GM21423 (cell line): ENCODE data around the gene CYP1A2.
"Not testable (repeated sequence)": the region's sequence is repeated elsewhere in the genome, so short reads cannot be mapped to it uniquely, and the experiment has no call there.

Source experiments
- ATAC-seq: cut with Tn5 transposase; IDR thresholded peaks from one replicate; pipeline ENCODE4 v1.9.1; 2021; ENCODE audit warnings: mild to moderate bottlenecking, moderate library complexity; ENCODE audit not compliant: unreplicated experiment

Gene CYP1A2

GRCh38 chr15:74775894-74776293 is 27.2 kb downstream of the CYP1A2 start:
- ATAC-seq = no peak

DNA sequence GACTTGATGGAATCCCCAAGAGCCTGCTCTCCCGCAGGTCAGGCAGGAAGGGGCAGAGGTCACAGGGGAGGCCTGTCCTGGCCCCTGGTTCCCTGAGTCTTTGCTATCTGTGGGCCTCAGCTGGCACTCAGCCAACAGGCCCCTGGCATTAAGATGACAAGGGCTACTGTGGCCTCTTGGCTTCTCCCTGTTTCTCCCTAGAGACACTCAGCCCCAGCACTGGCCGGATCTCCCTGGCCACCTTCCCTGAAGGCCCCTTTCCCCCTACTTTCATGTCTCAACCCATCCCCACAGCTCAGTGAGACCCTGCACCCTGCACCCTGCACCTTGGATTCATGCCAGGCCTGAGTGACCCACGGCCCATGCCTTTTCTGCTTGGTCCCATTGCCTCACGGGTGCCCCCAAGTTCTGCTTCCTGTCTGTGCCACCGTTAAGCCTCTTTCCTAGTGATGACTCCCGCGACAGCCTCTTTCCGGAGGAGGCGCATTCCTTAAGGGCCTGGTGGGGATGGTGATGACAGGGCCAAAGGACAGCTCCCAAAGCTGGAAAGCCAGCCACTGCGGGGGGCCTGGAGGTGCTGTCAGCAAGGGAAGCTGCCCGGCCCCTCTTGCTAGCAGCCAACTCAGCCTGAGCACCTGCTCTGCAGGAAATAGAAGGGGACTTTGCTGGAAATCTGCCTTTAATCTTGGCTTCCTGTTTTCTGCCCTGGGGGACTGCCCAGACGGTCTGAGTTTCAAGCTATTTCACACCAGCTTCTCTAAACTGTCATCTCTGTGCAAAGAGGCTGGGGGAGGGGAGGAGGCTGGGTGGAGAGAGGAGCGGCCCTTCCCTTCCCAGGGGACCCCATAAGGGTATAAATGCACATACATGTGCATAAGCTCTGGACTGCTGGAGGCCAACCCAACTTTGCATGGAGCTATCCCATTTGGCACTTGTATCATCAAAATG is 28.4 kb downstream of the CYP1A2 start:
- peak; percentile 38 for ATAC-seq

DNA sequence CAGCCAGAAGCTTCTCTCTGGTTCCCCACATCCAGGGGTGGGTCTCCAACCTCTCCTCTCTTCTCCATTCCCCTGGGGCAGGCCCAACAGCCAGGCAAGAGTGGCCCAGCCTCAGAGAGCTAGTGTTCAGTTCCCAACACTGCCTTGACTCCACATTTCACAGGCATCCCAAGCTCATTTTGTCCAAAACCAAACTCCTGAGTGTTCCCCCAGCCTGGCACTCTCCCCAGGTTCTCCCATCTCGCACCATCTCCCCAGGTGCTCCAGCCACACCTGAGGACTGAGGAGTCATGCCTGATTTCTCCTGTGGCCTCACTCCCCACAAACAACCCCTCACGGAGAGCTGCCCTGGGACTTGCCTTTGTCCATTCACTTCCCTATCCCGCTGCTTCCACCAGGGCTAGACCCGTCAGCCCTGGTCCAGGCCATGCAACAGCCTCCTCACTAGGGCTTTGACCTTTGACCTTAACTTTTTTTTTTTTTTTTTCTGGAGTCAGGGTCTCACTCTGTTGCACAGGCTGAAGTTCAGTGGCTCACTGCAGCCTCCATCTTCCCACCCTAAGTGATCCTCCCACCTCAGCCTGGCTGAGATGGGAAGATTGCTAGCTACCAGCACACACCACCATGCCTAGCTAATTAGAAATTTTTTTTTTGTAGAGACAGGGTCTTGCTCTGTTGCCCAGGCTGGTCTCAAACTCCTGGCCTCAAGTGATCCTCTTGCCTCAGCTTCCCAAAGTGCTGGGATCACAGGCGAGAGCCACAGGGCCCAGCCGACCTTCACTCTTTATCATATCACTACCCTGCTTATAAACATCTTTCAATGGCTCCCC is 29.3 kb downstream of the CYP1A2 start:
- no peak for ATAC-seq

DNA sequence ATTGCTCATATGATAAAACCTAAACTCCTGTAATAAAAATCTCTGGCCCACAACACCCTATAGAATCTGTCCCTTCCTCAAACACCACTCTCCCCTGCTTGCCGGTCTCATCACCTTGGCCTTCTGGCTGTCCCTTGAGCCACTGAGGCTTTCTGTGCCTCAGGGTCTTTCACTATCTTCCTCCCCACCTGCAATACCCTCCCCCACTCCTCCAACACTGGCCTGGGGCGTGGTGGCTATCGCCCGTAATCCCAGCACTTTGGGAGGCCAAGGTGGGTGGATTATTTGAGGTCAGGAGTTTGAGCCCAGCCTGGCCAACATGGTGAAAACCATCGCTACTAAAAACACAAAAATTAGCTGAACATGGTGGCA is 29.9 kb downstream of the CYP1A2 start:
- ATAC-seq = no peak

DNA sequence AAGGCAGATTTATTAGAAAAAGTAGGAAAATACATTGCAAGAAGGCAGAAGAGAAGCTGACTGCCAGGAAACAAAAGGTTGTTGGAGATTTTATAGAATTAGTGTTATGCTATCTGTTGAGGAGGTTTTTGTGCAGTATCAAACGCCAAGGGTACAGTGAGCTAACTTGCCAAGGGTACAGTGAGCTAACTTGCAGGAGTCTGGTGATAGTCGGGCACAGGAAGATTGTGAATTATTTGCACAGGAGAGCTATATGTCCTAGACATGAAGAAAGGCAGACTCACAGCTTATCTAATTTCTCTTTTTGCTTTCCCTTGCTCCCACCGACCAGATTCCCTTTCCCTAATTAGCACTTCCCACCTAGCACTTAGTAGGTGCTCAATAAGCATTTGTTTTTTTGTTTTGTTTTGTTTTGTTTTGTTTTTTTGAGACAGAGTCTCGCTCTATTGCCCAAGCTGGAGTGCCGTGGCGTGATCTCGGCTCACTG is 30.6 kb downstream of the CYP1A2 start:
- no peak for ATAC-seq

DNA sequence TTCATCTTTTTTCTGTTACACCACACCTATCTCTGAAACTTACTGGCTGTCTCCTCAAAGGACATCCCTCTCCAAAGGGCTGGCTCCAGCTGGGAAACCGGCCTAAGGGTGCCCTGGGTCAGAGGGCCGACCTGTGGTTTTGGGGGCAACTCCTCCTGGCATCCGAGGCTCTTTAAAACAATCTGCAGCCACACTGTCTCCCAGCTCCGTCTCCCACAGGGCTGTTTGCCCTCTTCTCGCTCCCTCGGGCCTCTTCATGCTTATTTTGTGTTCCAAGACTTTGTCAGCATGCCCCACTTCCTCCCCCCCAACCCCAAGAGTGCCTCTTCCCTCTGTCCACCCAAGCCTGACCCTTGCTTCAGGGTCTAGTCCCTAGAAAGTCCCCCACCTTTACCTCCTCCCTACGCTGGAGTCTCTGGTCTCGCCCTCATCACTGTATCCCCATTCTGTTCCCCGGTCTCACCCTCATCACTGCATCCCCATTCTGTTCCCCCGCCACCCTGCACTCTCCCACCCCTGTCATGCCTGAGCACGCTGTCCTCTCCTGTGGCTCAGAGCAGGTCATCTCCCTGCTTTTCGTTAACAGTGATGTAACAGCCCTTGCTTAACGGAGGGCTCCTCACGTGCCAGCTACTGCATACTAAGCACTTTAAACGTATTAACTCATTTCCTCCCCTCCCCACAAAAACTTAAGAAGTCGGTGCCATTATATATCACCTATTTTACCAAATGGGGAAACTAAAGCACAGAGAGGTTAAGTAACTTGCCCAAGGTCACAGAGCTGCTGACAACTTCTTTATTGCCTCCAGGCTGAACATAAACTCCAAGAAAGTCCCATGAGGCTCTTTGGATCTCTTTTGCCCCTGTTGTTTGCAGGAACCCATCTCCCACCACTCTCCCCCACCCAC is 32.1 kb downstream of the CYP1A2 start:
- ATAC-seq = no peak

GRCh38 chr15:74781431-74782258 is 33.0 kb downstream of the CYP1A2 start, which contains the start of gene CSK:
Gene CSK (plus strand): TSS chr15:74782080. CDS start chr15:74798298, 16,218 bp downstream.
- no peak for ATAC-seq

- ATAC-seq = no peak
Measured at GRCh38 chr15:74782259-74783071, 33.8 kb downstream of the CYP1A2 start.

GRCh38 chr15:74783072-74783807 is 34.6 kb downstream of the CYP1A2 start:
- ATAC-seq = no peak

- ATAC-seq = no peak
Measured at GRCh38 chr15:74783808-74784175, 35.1 kb downstream of the CYP1A2 start.

- ATAC-seq = no peak
Measured at GRCh38 chr15:74784426-74785193, 36.0 kb downstream of the CYP1A2 start.

GRCh38 chr15:74785194-74786032 is 36.8 kb downstream of the CYP1A2 start:
- ATAC-seq = no peak

- ATAC-seq = not testable (repeated sequence)
Measured at GRCh38 chr15:74786081-74786480, 37.4 kb downstream of the CYP1A2 start.

- ATAC-seq = no peak
Measured at GRCh38 chr15:74786551-74787165, 38.0 kb downstream of the CYP1A2 start.

DNA sequence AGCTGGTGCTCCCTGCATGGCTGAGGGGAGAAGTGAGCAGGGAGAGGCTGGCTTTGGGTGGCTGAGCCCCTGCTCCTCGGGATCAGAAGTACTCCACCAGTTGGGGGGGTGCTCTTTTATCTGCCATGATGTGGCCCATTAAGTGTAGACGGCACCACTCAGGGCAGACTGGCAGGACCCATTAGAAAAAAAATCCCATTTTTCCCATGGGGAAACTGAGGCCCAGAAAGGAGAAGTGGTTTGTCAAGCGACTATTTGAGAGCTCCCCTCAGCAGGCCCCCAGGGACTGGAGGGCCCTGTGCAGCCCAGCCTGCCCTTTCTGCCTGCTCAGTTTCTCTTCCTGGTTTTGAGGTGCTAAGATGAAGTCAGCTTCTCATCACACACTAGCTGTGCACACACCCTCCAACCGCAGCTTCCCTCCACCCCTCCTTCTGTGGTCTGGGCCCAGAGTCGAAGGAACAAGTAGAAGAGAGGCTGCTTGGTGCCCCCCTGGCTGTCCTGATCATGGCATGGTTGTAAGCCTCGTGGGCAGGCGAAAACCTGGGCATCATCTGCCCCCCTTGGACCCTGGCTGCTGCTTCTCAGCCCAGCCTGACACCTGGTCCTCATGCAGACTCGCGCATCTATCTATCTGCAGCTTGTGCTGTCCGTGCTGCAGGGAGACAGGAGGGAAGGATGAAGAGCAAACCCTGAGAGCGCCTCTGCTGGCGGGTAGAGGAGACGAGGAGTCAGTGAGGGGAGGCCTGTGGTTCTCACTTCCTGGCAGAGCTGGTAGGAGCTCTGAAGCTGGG is 38.8 kb downstream of the CYP1A2 start:
- ATAC-seq = peak; percentile 35
